Tibial nerve (tissue), 3 donors: Measurements from ENCODE around the gene BIK.

Source experiments
- POLR2A ChIP-seq, 2 donors: fragments of 450-650 bp; IDR thresholded peaks; one replicate each; pipeline ENCODE4 v1.6.1; 2017; ENCODE audit warnings: antibody characterized with exemption in 2 of 2, mild to moderate bottlenecking in 2 of 2, moderate library complexity in 2 of 2
- TF ChIP-seq, protein P1 (sequence below), 5 experiments: fragments of 200-600 bp in 3 of 5; fragments of 450-650 bp in 2 of 5; sonication (generic) in 3 of 5; IDR thresholded peaks; one replicate each; pipeline ENCODE4 v1.5.1; 2016 to 2019; ENCODE audit warnings: antibody characterized with exemption in 5 of 5, mild to moderate bottlenecking in 3 of 5, moderate library complexity in 2 of 5

DNA sequence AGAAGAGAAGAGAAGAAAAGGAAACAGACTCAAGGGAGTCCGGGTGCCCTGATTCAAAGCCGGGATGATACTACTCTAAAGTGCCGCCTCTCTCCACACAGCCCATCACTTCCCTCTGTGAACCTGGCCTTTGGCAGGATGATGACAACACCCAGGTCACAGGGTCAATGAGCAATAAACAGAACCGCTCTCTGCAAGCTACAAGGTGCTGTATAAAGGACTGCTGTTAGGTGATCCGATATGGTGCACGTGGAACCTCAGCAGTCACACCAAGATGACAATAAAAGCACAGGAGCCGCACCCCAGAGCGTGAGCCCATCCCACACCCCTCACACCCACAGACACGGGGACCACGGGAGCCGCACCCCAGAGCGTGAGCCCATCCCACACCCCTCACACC, 32.0 kb upstream of the BIK start:
- TF ChIP-seq, protein P1, sequence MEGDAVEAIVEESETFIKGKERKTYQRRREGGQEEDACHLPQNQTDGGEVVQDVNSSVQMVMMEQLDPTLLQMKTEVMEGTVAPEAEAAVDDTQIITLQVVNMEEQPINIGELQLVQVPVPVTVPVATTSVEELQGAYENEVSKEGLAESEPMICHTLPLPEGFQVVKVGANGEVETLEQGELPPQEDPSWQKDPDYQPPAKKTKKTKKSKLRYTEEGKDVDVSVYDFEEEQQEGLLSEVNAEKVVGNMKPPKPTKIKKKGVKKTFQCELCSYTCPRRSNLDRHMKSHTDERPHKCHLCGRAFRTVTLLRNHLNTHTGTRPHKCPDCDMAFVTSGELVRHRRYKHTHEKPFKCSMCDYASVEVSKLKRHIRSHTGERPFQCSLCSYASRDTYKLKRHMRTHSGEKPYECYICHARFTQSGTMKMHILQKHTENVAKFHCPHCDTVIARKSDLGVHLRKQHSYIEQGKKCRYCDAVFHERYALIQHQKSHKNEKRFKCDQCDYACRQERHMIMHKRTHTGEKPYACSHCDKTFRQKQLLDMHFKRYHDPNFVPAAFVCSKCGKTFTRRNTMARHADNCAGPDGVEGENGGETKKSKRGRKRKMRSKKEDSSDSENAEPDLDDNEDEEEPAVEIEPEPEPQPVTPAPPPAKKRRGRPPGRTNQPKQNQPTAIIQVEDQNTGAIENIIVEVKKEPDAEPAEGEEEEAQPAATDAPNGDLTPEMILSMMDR (IDR thresholded peaks at IDR 0.05), result no peak
- no peak for TF ChIP-seq POLR2A (IDR thresholded peaks at IDR 0.05)
